ENCODE data around the gene MMRN2.
"Not testable (repeated sequence)": the region's sequence is repeated elsewhere in the genome, so short reads cannot be mapped to it uniquely, and the experiment has no call there.

MMRN2 gene, protein sequence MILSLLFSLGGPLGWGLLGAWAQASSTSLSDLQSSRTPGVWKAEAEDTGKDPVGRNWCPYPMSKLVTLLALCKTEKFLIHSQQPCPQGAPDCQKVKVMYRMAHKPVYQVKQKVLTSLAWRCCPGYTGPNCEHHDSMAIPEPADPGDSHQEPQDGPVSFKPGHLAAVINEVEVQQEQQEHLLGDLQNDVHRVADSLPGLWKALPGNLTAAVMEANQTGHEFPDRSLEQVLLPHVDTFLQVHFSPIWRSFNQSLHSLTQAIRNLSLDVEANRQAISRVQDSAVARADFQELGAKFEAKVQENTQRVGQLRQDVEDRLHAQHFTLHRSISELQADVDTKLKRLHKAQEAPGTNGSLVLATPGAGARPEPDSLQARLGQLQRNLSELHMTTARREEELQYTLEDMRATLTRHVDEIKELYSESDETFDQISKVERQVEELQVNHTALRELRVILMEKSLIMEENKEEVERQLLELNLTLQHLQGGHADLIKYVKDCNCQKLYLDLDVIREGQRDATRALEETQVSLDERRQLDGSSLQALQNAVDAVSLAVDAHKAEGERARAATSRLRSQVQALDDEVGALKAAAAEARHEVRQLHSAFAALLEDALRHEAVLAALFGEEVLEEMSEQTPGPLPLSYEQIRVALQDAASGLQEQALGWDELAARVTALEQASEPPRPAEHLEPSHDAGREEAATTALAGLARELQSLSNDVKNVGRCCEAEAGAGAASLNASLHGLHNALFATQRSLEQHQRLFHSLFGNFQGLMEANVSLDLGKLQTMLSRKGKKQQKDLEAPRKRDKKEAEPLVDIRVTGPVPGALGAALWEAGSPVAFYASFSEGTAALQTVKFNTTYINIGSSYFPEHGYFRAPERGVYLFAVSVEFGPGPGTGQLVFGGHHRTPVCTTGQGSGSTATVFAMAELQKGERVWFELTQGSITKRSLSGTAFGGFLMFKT

DNA sequence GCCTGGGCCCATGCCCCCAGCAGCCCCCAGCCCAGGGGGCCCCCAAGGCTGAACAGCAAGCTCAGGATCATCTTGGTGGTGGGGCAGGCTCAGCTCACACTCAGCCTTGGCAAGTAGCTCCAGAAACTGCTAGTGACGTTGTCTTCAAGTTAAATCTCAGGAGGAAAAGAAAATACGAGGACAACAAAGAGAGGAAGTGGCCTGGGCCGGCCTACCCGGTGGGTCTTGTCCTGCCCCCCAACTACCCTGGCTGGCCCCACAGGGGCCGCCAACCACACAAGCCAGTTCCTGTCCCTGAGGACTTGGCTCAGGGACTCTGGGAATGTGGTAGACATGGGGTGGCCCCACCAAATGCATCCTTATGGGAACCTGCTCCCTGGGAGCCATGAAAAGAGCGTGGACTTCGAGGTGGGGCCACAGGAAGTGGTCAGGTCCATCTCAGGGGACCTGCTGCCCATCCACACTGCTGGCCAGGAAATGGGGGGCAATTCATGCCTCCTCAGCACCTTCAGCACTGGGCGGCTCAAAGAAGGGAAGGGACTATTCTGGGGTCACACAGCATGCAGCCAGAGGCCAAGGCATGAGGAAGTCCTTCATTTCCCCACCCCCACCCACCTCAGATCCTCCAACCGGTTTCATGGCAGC is at the start of gene MMRN2:
Gene MMRN2 (minus strand): TSS at position 145 of the 645 bp plus-strand sequence. CDS start 74 bp downstream, at position 71.
- no peak within 1 kb of the TSS for H3K4me3 ChIP-seq (ENCODE audit: low read depth, low read length)
- TF ChIP-seq, protein P1, sequence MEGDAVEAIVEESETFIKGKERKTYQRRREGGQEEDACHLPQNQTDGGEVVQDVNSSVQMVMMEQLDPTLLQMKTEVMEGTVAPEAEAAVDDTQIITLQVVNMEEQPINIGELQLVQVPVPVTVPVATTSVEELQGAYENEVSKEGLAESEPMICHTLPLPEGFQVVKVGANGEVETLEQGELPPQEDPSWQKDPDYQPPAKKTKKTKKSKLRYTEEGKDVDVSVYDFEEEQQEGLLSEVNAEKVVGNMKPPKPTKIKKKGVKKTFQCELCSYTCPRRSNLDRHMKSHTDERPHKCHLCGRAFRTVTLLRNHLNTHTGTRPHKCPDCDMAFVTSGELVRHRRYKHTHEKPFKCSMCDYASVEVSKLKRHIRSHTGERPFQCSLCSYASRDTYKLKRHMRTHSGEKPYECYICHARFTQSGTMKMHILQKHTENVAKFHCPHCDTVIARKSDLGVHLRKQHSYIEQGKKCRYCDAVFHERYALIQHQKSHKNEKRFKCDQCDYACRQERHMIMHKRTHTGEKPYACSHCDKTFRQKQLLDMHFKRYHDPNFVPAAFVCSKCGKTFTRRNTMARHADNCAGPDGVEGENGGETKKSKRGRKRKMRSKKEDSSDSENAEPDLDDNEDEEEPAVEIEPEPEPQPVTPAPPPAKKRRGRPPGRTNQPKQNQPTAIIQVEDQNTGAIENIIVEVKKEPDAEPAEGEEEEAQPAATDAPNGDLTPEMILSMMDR (IDR thresholded peaks at IDR 0.05; ENCODE audit: low read depth, low read length, missing control alignments): no peak
- no peak for DNase-seq (ENCODE audit: low read depth)

DNA sequence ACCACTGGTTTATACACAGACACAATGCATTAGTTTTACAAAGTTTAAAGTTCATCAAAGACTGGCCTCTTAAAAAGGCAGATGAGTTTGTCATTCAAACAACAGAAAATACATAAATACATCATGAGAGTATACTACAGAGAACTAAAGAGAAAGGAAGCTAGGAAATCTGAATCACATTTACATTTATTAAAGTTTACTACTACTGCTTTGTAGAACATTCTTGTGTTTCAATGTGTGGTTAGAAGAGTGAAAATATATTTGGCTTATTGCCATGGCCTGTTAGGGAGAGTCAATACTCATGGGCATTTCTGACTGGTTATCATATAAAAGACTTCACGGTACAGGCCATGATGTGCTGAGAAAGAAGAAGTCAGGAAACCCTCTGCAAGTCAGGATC is 49.7 kb upstream of the MMRN2 start:
- DNase-seq (ENCODE audit: low read depth); H3K4me3 ChIP-seq (ENCODE audit: low read depth, low read length): not testable (repeated sequence)

DNA sequence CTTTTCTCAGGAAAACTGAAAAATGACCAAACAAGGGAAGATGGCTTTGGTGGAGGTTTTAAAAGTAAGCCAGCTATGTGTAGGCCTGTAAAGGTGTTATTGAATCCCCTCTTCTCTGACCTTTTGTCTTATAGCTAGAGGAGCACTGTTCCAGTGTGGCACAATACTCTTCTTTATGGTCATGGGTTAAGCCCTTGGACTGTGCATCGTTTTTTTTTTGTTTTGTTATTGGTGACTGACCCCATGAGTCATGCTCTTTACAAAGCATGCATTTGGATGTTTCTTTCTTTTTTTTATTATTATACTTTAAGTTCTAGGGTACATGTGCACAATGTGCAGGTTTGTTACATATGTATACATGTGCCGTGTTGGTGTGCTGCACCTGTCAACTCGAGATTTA is 43.1 kb upstream of the MMRN2 start:
- no peak for DNase-seq (ENCODE audit: low read depth)
- TF ChIP-seq, protein P1 (IDR thresholded peaks at IDR 0.05; ENCODE audit: low read depth, low read length, missing control alignments): no peak
- no peak overlapping the region for H3K4me3 ChIP-seq (ENCODE audit: low read depth, low read length)

DNA sequence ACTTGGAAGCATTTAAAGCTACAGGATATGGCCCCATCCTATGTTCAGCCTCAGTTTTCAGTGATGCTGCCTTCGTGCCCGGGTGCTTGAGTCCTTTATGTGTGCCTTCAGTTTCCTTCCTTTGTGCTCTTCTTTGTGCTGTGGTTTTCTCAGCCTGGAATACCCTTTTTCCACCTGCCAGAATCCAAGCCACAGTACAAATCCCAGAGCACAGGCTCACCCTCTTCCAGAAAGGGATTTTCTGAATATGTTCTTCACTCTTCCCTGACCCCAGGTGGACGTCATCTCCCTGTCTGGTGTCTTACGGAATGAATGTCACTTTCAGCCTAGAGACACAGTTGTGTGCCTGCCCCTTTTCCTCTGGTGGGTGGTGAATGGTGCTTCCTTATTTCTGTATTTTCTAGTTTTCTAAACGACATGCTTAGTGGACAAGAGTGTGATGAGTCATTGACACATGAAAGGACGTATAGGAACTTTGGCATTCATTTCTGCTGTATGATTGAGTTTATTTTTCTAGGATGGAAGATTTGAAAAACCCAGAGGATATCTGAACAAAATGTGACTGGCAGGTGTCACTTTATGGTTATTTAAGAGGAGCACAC is 42.5 kb upstream of the MMRN2 start:
- not testable (repeated sequence) for H3K4me3 ChIP-seq (ENCODE audit: low read depth, low read length); DNase-seq (ENCODE audit: low read depth)

DNA sequence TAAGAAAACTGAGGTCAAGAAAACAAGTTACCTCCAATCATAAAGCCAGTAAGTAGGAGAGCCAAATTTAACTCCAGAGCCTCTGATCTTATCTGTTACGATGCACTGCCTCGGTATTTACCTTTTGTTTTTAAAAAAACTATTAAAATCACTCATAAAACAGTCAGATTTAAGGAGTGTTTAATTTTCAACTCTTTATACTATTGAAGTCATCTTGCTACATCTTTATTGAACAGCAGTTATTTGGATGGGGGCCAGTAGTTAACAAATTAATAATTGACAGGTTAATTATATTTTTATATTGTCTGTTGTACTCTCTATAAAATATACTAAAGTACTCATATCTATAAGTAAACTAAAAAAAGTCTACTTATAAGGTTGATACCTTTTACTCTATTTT is 35.5 kb upstream of the MMRN2 start:
- DNase-seq (ENCODE audit: low read depth): no peak
- TF ChIP-seq, protein P1 (IDR thresholded peaks at IDR 0.05; ENCODE audit: low read depth, low read length, missing control alignments): no peak
- H3K4me3 ChIP-seq (ENCODE audit: low read depth, low read length): no peak overlapping the region

DNA sequence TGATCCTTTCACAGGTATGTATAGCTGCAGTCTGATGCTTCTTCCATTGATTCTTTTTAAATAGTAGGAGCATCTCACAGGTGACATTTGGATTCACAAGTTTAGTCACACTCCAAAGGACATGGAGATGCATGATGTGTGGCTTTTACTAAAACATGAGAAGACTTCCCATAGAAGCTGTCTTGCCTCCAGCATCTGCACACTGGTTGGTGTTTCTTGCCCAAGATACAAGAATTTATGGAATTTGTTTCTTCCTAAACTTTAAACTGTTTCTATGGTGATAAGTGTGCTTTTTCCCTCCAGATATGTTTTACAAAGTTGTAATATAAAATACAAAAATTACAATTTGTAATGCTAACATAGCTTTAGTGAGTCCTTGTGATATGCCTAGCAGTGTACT is 35.0 kb upstream of the MMRN2 start:
- TF ChIP-seq, protein P1 (IDR thresholded peaks at IDR 0.05; ENCODE audit: low read depth, low read length, missing control alignments): no peak
- no peak overlapping the region for H3K4me3 ChIP-seq (ENCODE audit: low read depth, low read length)
- no peak for DNase-seq (ENCODE audit: low read depth)

DNA sequence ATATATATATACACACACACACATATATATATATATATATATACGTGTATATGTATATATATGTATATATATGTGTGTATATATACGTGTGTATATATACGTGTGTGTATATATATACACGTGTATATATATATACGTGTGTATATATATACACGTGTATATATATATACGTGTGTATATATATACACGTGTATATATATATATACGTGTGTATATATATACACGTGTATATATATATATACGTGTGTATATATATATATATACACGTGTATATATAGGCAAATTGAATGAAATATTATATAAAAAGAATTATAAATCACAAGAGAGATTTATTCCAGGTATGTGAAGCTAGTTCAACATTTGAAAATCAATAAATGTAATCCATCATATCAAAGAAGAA is 33.9 kb upstream of the MMRN2 start:
- not testable (repeated sequence) for H3K4me3 ChIP-seq (ENCODE audit: low read depth, low read length); DNase-seq (ENCODE audit: low read depth)

DNA sequence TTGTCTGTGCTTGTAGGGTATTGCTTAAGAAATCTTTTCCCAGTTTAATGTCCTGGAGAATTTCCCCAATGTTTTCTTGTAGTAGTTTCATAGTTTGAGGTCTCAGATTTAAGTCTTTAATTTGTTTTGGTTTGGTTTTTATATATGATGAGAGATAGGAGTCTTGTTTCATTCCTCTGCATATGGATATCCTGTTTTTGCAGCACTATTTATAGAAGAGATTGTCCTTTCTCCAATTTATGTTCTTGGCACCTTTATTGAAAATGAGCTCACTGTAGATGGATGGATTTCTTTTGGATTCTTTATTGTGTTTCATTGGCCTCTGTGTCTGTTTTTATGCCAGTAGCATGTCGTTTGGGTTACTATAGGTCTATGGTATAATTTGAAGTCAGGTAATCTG is 31.1 kb upstream of the MMRN2 start:
- no peak for DNase-seq (ENCODE audit: low read depth)
- TF ChIP-seq, protein P1 (IDR thresholded peaks at IDR 0.05; ENCODE audit: low read depth, low read length, missing control alignments): no peak

DNA sequence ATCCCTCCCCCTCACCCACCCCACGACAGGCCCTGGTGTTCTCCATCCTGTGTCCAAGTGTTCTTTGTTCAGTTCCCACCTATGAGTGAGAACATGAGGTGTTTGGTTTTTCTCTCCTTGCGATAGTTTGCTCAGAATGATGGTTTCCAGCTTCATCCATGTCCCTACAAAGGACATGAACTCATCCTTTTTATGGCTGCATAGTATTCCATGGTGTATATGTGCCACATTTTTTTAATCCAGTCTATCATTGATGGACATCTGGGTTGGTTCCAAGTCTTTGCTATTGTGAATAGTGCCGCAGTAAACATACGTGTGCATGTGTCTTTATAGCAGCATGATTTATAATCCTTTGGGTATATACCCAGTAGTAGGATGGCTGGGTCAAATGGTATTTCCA is 27.1 kb upstream of the MMRN2 start:
- DNase-seq (ENCODE audit: low read depth): not testable (repeated sequence)

More for the DNA sequence above, 31.1 kb upstream of the MMRN2 start:
- no peak overlapping the region for H3K4me3 ChIP-seq (ENCODE audit: low read depth, low read length)

More for the DNA sequence above, 27.1 kb upstream of the MMRN2 start:
- not testable (repeated sequence) for H3K4me3 ChIP-seq (ENCODE audit: low read depth, low read length)

All from GM12864 (cell line).